Type B pancreatic cell (in vitro differentiated cells): ENCODE measurements around the gene FNBP1. TPM values are rescaled to one million over a fixed set of nuclear protein-coding genes. Genes with fewer than 3 reads are reported as not detected.

ENCODE experiments used
- DNase-seq: peaks from one replicate; pipeline ENCODE4 v3.0.0; 2021; ENCODE audit warnings: mixed read lengths; ENCODE audit not compliant: unreplicated experiment; ENCODE audit errors: extremely low spot score
- H3K27ac Mint-ChIP-seq: 2 replicates; pipeline ENCODE4 v1.8.0; 2021; ENCODE audit warnings: mild to moderate bottlenecking, mixed read lengths
- H3K27me3 Mint-ChIP-seq: 2 replicates; pipeline ENCODE4 v1.8.0; 2021; ENCODE audit warnings: mixed read lengths
- H3K36me3 Mint-ChIP-seq: 2 replicates; pipeline ENCODE4 v1.8.0; 2021; ENCODE audit warnings: mixed read lengths
- H3K4me1 Mint-ChIP-seq: one replicate; pipeline ENCODE4 v1.8.0; 2021; ENCODE audit warnings: mixed read lengths; ENCODE audit not compliant: unreplicated experiment
- H3K4me3 Mint-ChIP-seq: 2 replicates; pipeline ENCODE4 v1.8.0; 2021; ENCODE audit warnings: mild to moderate bottlenecking, mixed read lengths
- H3K9me3 Mint-ChIP-seq: 2 replicates; pipeline ENCODE4 v1.8.0; 2021; ENCODE audit warnings: mixed read lengths
- CTCF ChIP-seq: fragments of 200-600 bp; sonication (generic); conservative IDR thresholded peaks from 2 replicates; pipeline ENCODE4 v1.5.0; 2021; ENCODE audit warnings: antibody characterized with exemption, mild to moderate bottlenecking
- total RNA-seq: library from RNA; stranded (reverse); gene quantifications from 2 replicates; pipeline ENCODE4 v1.2.1, GENCODE V29; 2021; ENCODE audit warnings: low replicate concordance

FNBP1 gene
- total RNA-seq, 1 donor from 2014 or later, result 38.6 TPM

- DNase-seq, result no peak
- peaks cover 23% of the 10 kb centered on the region for H3K4me1 Mint-ChIP-seq
- H3K27me3 Mint-ChIP-seq, result no peaks in the 10 kb centered on the region
- H3K4me3 Mint-ChIP-seq, result no peak overlapping the region
- H3K36me3 Mint-ChIP-seq, result peaks cover 9% of the 10 kb centered on the region
- no peaks in the 10 kb centered on the region for H3K9me3 Mint-ChIP-seq
- TF ChIP-seq CTCF, result no peak
- H3K27ac Mint-ChIP-seq, result no peak overlapping the region
Measured at GRCh38 chr9:129929496-129930125, 113.4 kb downstream of the FNBP1 start.

- no peak overlapping the region for H3K27ac Mint-ChIP-seq
Measured at GRCh38 chr9:129923589-129923988, 119.4 kb downstream of the FNBP1 start.

GRCh38 chr9:129921905-129922304, 121.1 kb downstream of the FNBP1 start:
- no peak for DNase-seq
- no peaks in the 10 kb centered on the region for H3K9me3 Mint-ChIP-seq
- H3K36me3 Mint-ChIP-seq, result peaks cover 11% of the 10 kb centered on the region
- H3K4me1 Mint-ChIP-seq, result no peaks in the 10 kb centered on the region
- no peaks in the 10 kb centered on the region for H3K27me3 Mint-ChIP-seq
- TF ChIP-seq CTCF, result no peak
- H3K27ac Mint-ChIP-seq, result no peak overlapping the region
- no peak overlapping the region for H3K4me3 Mint-ChIP-seq

More at GRCh38 chr9:129923589-129923988, 119.4 kb downstream of the FNBP1 start:
- Mint-ChIP-seq H3K4me3 (no peak overlapping the region), H3K4me1 (no peaks in the 10 kb centered on the region), H3K36me3 (peaks cover 9% of the 10 kb centered on the region), H3K9me3 (no peaks in the 10 kb centered on the region), H3K27me3 (no peaks in the 10 kb centered on the region)
- TF ChIP-seq CTCF, result no peak
- no peak for DNase-seq

GRCh38 chr9:129919841-129920240, 123.1 kb downstream of the FNBP1 start:
- H3K27me3 Mint-ChIP-seq, result no peaks in the 10 kb centered on the region
- no peaks in the 10 kb centered on the region for H3K4me1 Mint-ChIP-seq
- H3K4me3 Mint-ChIP-seq, result no peak overlapping the region
- no peak for TF ChIP-seq CTCF
- H3K9me3 Mint-ChIP-seq, result no peaks in the 10 kb centered on the region
- H3K36me3 Mint-ChIP-seq, result peaks cover 10% of the 10 kb centered on the region
- DNase-seq, result no peak
- H3K27ac Mint-ChIP-seq, result no peak overlapping the region

- no peaks in the 10 kb centered on the region for H3K9me3 Mint-ChIP-seq
- no peaks in the 10 kb centered on the region for H3K27me3 Mint-ChIP-seq
- peaks cover 6% of the 10 kb centered on the region for H3K36me3 Mint-ChIP-seq
- no peak for TF ChIP-seq CTCF
- no peaks in the 10 kb centered on the region for H3K4me1 Mint-ChIP-seq
- DNase-seq, result no peak
- no peak overlapping the region for H3K4me3 Mint-ChIP-seq
- H3K27ac Mint-ChIP-seq, result no peak overlapping the region
Measured at GRCh38 chr9:129919277-129919676, 123.7 kb downstream of the FNBP1 start.
